GM12878 (cell line): ENCODE results near the gene PCDH15. TPM values are rescaled to one million over a fixed set of nuclear protein-coding genes. Genes with fewer than 3 reads are reported as not detected.

Source experiments
- ATAC-seq: fragments of 200-7000 bp; cut with Tn5 transposase; 3 replicates; pipeline ENCODE4 v1.9.1; 2020; ENCODE audit warnings: mild to moderate bottlenecking, moderate library complexity
- BruUV-seq: library from RNA; stranded (reverse); fragments of 400-500 nt; replicated peaks from 2 replicates; lab custom pipeline; 2021; lab: Mats Ljungman, UMichigan
- CTCF ChIA-PET: fragments of 300-600 bp; sonication (Branson Sonifier 250); formaldehyde crosslinking; extraction: SDS; loops from one replicate; lab custom pipeline; 2021; ENCODE audit warnings: inconsistent platforms; lab: Yijun Ruan, JAX
- POLR2A ChIA-PET: fragments of 350-600 bp; formaldehyde crosslinking; extraction: SDS; loops from one replicate; lab custom pipeline; 2021; ENCODE audit warnings: inconsistent platforms; lab: Charles Lee
- RAD21 ChIA-PET: fragments of 300-600 bp; sonication (Branson Sonifier 250); formaldehyde crosslinking; loops from one replicate; lab custom pipeline; 2023; ENCODE audit warnings: antibody characterized with exemption; ENCODE audit not compliant: unreplicated experiment; lab: Charles Lee
- SMC1A ChIA-PET: fragments of 300-600 bp; sonication (Branson Sonifier 250); formaldehyde crosslinking; loops from one replicate; lab custom pipeline; 2023; ENCODE audit not compliant: unreplicated experiment, uncharacterized antibody; lab: Charles Lee
- DNase-seq: peaks from one replicate; pipeline ENCODE4 v3.0.0-alpha.2; 2011; ENCODE audit warnings: low read depth, low spot score
- FAIRE-seq: peaks from 3 replicates; lab custom pipeline; 2011; peaks lifted over from hg19 to GRCh38; lab: Jason Lieb, UNC
- H2AFZ ChIP-seq: 2 replicates; pipeline ENCODE4 v1.6.0; 2011; ENCODE audit warnings: low read depth, low read length, control low read depth; ENCODE audit not compliant: control insufficient read depth
- H3K27ac ChIP-seq: 2 replicates; pipeline ENCODE4 v1.5.1; 2011; ENCODE audit warnings: control low read depth; ENCODE audit not compliant: control insufficient read depth, insufficient read depth
- H3K27me3 ChIP-seq, 2 experiments: replicated peaks in 1 of 2; 2 replicates each; pipeline versions ENCODE4 v1.6.0 to v1.6.1; 2011; ENCODE audit warnings: low read length in 1 of 2; ENCODE audit not compliant: control insufficient read depth in 2 of 2, insufficient read depth in 2 of 2
- H3K36me3 ChIP-seq, 2 experiments: 2 replicates each; pipeline ENCODE4 v1.5.1; 2011; ENCODE audit warnings: low read length in 1 of 2; ENCODE audit not compliant: control insufficient read depth in 2 of 2, insufficient read depth in 2 of 2
- H3K4me1 ChIP-seq: 2 replicates; pipeline ENCODE4 v1.6.1; 2011; ENCODE audit warnings: mild to moderate bottlenecking, low read length, moderate library complexity, mixed read lengths; ENCODE audit not compliant: control insufficient read depth, insufficient read depth
- H3K4me2 ChIP-seq: 2 replicates; pipeline ENCODE4 v1.6.0; 2011; ENCODE audit warnings: control low read depth; ENCODE audit not compliant: control insufficient read depth, insufficient read depth
- H3K4me3 ChIP-seq: fragments of 200-600 bp; sonication (generic); 2 replicates; pipeline ENCODE4 v1.5.1; 2016
- H3K79me2 ChIP-seq: 2 replicates; pipeline ENCODE4 v1.6.0; 2011; ENCODE audit warnings: low read length; ENCODE audit not compliant: control insufficient read depth, insufficient read depth
- H3K9ac ChIP-seq: 2 replicates; pipeline ENCODE4 v1.8.0; 2011; ENCODE audit warnings: low read length, control low read depth, mixed read lengths; ENCODE audit not compliant: control insufficient read depth, insufficient read depth
- H3K9me3 ChIP-seq: replicated peaks from 3 replicates; pipeline ENCODE4 v1.5.1; 2011; ENCODE audit warnings: mild to moderate bottlenecking, low read length; ENCODE audit not compliant: control insufficient read depth, insufficient read depth
- H4K20me1 ChIP-seq: 2 replicates; pipeline ENCODE4 v1.6.0; 2011; ENCODE audit not compliant: control insufficient read depth, insufficient read depth
- CTCF ChIP-seq, 3 experiments: IDR thresholded peaks in 2 of 3; conservative IDR thresholded peaks in 1 of 3; 2 replicates each; pipeline ENCODE4 v1.5.1; 2011; ENCODE audit warnings: low read depth in 3 of 3, low read length in 3 of 3, mild to moderate bottlenecking in 3 of 3, control low read depth in 2 of 3, moderate library complexity in 2 of 3, inconsistent platforms in 1 of 3, mixed read lengths in 1 of 3; ENCODE audit not compliant: control insufficient read depth in 2 of 3, insufficient read depth in 1 of 3; ENCODE audit errors: extremely low read depth in 1 of 3
- E4F1 ChIP-seq: fragments of 450-650 bp; IDR thresholded peaks from 2 replicates; pipeline ENCODE4 v1.6.1; 2018; ENCODE audit warnings: borderline replicate concordance, mild to moderate bottlenecking; ENCODE audit not compliant: partially characterized antibody
- EGR1 ChIP-seq, 2 experiments: IDR thresholded peaks; 1 replicate in 1 of 2; 2 replicates in 1 of 2; pipeline ENCODE4 v1.6.1; 2011 to 2012; ENCODE audit warnings: low read depth in 2 of 2, low read length in 2 of 2, borderline replicate concordance in 1 of 2, mild to moderate bottlenecking in 1 of 2, moderate library complexity in 1 of 2
- NR2F1 ChIP-seq: fragments of 450-650 bp; conservative IDR thresholded peaks from 2 replicates; pipeline ENCODE4 v1.6.1; 2017; ENCODE audit warnings: mild to moderate bottlenecking
- RAD21 ChIP-seq: IDR thresholded peaks from 2 replicates; pipeline ENCODE4 v1.6.1; 2011; ENCODE audit warnings: mild to moderate bottlenecking, low read depth, low read length, moderate library complexity; ENCODE audit not compliant: insufficient read depth
- SMC3 ChIP-seq: IDR thresholded peaks from 2 replicates; pipeline ENCODE4 v1.6.1; 2011; ENCODE audit warnings: low read length, improper control_type of control experiment, borderline replicate concordance
- ZNF384 ChIP-seq: IDR thresholded peaks from 2 replicates; pipeline ENCODE4 v1.6.1; 2012; ENCODE audit warnings: low read depth, mild to moderate bottlenecking, low read length, improper control_type of control experiment, borderline replicate concordance
- ZNF622 ChIP-seq: fragments of 450-650 bp; IDR thresholded peaks from 2 replicates; pipeline ENCODE4 v1.6.1; 2017; ENCODE audit warnings: mild to moderate bottlenecking, inconsistent platforms
- WGBS: methylation state at CpG from one replicate; pipeline ENCODE4 v1.1.6; 2016; ENCODE audit warnings: low lambda C conversion rate; ENCODE audit not compliant: insufficient replicate concordance, insufficient coverage; ENCODE audit errors: missing lambda C conversion rate; 5-methylcytosine and 5-hydroxymethylcytosine counted together
- in situ Hi-C: fragments of 300-500 bp; cut with MboI; formaldehyde crosslinking; loops from 9 replicates; pipeline ENCODE4 v1.14.3; 2018; ENCODE audit warnings: mixed read lengths
- intact Hi-C: fragments of 100-400 bp; cut with micrococcal nuclease; formaldehyde crosslinking; loops from one replicate; pipeline ENCODE4 v1.14.2; 2022; ENCODE audit not compliant: unreplicated experiment
- polyA plus RNA-seq, 11 experiments: library from polyadenylated mRNA; depleted of rRNA in 4 of 11; unstranded in 6 of 11; stranded (reverse) in 5 of 11; fragments of >200 nt; fragmentation: Nextera tagmentation in 4 of 11; fragmentation: Illumina TruSeq in 1 of 11; extraction: Ambion mirVana in 4 of 11; extraction: Trizol in 1 of 11; gene quantifications; 1 replicate in 1 of 11; 2 replicates in 10 of 11; pipeline versions ENCODE4 v1.2.1 to v1.2.3, GENCODE V29; 2011 to 2016; ENCODE audit warnings: inconsistent platforms in 2 of 11, missing spikeins in 2 of 11, low read depth in 1 of 11
- total RNA-seq, 4 experiments: library from RNA; depleted of rRNA in 3 of 4; stranded (reverse); fragments of >200 nt in 3 of 4; fragmentation: Illumina TruSeq in 1 of 4; extraction: Trizol in 1 of 4; gene quantifications; 2 replicates each; pipeline versions ENCODE4 v1.2.1 to v1.2.3, GENCODE V29; 2013 to 2021
- TF ChIP-seq, protein P1 (sequence below): fragments of 450-650 bp; formaldehyde crosslinking; IDR thresholded peaks from 2 replicates; pipeline ENCODE4 v1.5.0; 2022; ENCODE audit warnings: mild to moderate bottlenecking, missing genetic modification characterization

Gene PCDH15
- total and polyA plus RNA-seq, 10 of the 15 experiments (the other 5 are each of a cell fraction or from before 2014, with no cell fraction given), result 0.03 to 0.52 (median 0.07) TPM; not detected in 6

DNA sequence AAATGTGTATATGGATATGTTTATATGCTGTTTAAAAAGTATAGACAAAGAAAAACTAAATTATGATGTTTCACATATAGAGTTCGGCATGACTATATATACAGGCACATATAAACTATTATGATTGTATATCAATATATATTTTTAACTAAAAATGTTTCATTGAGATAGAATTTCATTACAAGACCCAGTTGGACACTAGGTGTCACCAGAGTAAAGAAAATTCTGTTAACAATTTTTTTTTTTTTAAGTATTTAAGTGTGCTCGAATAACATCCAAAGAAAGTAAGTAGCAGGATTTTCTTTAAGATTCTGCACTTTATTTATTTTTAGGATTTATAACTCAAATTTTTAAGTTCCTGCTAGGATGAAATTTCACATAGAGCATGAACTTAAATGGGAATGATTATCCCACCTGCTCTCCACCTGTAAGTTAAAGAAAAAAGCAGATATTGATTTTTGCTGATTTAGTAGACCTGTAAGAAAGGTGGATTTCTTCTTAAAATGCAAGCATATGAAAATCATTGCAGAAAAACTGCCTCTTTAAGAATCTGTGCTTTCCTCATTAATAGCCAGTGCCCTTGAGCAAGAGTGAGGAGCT lies 961.5 kb downstream of the PCDH15 start:
- Histone ChIP-seq H3K9me3 (no peaks in the 10 kb centered on the region), H3K4me3 (no peak overlapping the region), H3K4me2 (no peak overlapping the region), H3K36me3 (no peaks in the 10 kb centered on the region), H3K79me2 (no peaks in the 10 kb centered on the region), H2AFZ (no peak overlapping the region), H3K4me1 (no peaks in the 10 kb centered on the region), H3K27ac (no peak overlapping the region), H4K20me1 (no peaks in the 10 kb centered on the region), H3K9ac (no peak overlapping the region), H3K27me3 (no peaks in the 10 kb centered on the region; a peak in 1 of 4 replicates)
- ChIA-PET POLR2A (interaction anchor here (0.6 kb wide), 1 partner anchor 559 kb away, joined by 4 read pairs; no protein-coding TSS in a partner anchor), CTCF (interaction anchor here (0.5 to 2.4 kb wide), 17 partner anchors 11 to 1420 kb away, joined by 3 to 14 read pairs (median 3); no protein-coding TSS in a partner anchor), RAD21 (interaction anchor here (0.6 to 1.0 kb wide), 5 partner anchors 147 to 563 kb away, joined by 3 to 5 read pairs (median 3); no protein-coding TSS in a partner anchor), SMC1A (interaction anchor here (0.9 to 2.8 kb wide), 6 partner anchors 10 to 888 kb away, joined by 3 to 10 read pairs (median 4); no protein-coding TSS in a partner anchor)
- DNase-seq (no peak), ATAC-seq (no peak), FAIRE-seq (no peak)
- intact Hi-C loops, result loop anchor here (2.0 to 10.0 kb wide), 4 partner anchors 235 to 1425 kb away; no protein-coding TSS in a partner anchor
- in situ Hi-C loops, result no loop called here
- 0% methylated on average over 2 of the region's 2 CpGs for WGBS
- BruUV-seq, result no TSS peak
- TF ChIP-seq RAD21, result peak; percentile 24; the same call in 1 of the 2 replicates
- no peak for TF ChIP-seq EGR1 (IDR thresholded peaks at IDR 0.05; ENCODE audit: borderline replicate concordance in 1 of 2, low read depth in 2 of 2, low read length in 2 of 2)
- no peak for TF ChIP-seq NR2F1
- peak in 2 of 3 experiments; percentile 14 to 21; a peak in 3 of 6 replicates for TF ChIP-seq CTCF (IDR thresholded peaks at IDR 0.05 in 2 of 3, conservative IDR thresholded peaks at IDR 0.05 in 1 of 3; ENCODE audit: control insufficient read depth in 2 of 3, extremely low read depth in 1 of 3, insufficient read depth in 1 of 3, low read depth in 3 of 3, low read length in 3 of 3)
- TF ChIP-seq, protein P1, sequence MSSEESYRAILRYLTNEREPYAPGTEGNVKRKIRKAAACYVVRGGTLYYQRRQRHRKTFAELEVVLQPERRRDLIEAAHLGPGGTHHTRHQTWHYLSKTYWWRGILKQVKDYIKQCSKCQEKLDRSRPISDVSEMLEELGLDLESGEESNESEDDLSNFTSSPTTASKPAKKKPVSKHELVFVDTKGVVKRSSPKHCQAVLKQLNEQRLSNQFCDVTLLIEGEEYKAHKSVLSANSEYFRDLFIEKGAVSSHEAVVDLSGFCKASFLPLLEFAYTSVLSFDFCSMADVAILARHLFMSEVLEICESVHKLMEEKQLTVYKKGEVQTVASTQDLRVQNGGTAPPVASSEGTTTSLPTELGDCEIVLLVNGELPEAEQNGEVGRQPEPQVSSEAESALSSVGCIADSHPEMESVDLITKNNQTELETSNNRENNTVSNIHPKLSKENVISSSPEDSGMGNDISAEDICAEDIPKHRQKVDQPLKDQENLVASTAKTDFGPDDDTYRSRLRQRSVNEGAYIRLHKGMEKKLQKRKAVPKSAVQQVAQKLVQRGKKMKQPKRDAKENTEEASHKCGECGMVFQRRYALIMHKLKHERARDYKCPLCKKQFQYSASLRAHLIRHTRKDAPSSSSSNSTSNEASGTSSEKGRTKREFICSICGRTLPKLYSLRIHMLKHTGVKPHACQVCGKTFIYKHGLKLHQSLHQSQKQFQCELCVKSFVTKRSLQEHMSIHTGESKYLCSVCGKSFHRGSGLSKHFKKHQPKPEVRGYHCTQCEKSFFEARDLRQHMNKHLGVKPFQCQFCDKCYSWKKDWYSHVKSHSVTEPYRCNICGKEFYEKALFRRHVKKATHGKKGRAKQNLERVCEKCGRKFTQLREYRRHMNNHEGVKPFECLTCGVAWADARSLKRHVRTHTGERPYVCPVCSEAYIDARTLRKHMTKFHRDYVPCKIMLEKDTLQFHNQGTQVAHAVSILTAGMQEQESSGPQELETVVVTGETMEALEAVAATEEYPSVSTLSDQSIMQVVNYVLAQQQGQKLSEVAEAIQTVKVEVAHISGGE (CRISPR knock-in tag), result no peak
- peak; percentile 43; the same call in 1 of the 2 replicates for TF ChIP-seq SMC3
- TF ChIP-seq E4F1, result no peak
- TF ChIP-seq ZNF622, result no peak
- peak; percentile 45; the same call in 1 of the 2 replicates for TF ChIP-seq ZNF384
